ENCODE results near the gene HDAC6.

The HDAC6 gene

GRCh38 chrX:48801280-48802088 is at the start of gene HDAC6:
Gene HDAC6, plus strand, starts transcription at chrX:48802067. Its CDS starts 626 bp downstream, at chrX:48802693.
- DNase-seq, result peak; percentile 95

DNA sequence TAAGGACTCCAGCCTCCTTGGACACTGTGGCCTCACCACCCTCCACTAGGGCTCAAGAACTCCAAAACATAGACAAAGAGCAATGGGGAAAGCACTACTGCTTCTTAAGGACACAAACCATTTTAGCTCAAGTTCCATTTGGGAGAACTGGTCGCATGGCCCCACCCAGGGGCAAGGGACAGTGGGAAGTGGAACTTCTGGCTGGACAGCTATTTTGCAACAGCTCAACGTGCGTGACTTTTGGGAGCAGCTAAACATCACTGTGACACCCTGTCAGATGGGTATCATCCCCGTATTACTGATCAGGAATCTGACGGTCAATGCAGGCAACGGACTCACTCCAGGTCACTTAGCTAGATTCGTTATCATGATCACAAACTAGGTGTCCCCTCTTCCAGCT is 49.4 kb upstream of the HDAC6 start:
- no peak for DNase-seq

- DNase-seq, result no peak
These were observed 48.1 kb upstream of the HDAC6 start for GRCh38 chrX:48753708-48754228.

DNA sequence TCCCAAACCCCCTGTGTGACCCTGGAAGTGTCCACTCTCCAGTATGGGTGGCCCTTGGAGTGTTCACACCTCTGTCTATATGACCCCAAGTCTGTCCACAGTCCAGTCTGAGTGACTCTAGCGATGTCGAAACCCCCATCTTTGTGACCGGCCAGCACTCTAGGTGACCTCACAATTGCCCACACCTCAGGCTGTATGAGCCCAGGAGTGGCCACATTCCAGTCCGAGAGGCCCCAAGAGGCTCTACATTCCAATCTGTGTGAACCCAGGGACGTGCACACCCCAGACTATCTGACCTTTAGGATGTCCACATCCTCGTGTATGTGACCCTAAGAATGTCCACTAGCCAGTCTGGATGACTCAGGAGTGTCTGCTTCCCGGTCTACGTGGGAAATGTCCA is 47.6 kb upstream of the HDAC6 start:
- no peak for DNase-seq

- no peak for DNase-seq
These were observed 40.0 kb upstream of the HDAC6 start, which contains the start of gene GLOD5 for GRCh38 chrX:48761674-48762471. Gene GLOD5, plus strand, starts transcription at chrX:48761747. Its CDS starts 44 bp downstream, at chrX:48761791.

- DNase-seq, result no peak
These were observed 32.6 kb upstream of the HDAC6 start for GRCh38 chrX:48769230-48769629.

DNA sequence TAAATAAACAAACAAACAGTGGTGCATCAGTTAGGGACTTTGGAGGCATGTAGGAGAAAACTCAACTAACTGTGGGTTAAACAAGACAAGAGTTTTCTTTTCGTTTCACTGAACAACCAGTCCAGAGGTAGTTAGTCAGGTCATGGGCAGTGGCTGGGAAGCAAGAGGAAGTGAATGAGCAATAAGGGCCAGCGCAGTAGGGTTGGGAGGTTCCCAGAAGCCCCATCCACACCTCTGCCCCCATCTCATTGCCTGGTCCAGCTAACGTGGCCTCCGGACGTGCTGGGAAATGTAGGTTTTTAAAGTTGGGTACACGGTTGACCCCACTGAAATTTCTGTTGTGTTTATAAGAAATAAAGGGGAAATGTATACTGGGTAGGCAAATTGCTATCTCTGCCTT is 31.6 kb upstream of the HDAC6 start:
- no peak for DNase-seq

GRCh38 chrX:48772602-48773001 is 29.3 kb upstream of the HDAC6 start:
- DNase-seq, result no peak

- no peak for DNase-seq
These were observed 24.9 kb upstream of the HDAC6 start for GRCh38 chrX:48776818-48777439.

- no peak for DNase-seq
These were observed 22.5 kb upstream of the HDAC6 start for GRCh38 chrX:48779399-48779798.

DNA sequence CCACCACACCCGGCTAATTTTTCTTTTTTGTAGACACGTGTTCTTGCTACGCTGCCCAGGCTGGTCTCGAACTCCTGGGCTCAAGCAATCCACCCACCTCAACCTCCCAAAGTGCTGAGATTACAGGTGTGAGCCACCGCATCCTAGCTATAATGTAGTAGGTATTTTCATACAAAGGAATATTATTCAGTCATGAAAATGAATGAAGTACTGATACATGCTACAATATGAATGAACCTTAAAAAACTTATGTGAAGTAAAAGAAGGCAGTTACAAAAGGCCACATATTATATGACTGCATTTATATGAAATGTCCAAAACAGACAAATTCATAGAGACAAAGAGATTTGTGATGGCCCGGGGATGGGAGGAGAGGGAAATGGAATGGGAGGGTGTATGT is 20.2 kb upstream of the HDAC6 start:
- no peak for DNase-seq

GRCh38 chrX:48782216-48782615 is 19.7 kb upstream of the HDAC6 start:
- DNase-seq, result no peak

- no peak for DNase-seq
These were observed 19.1 kb upstream of the HDAC6 start for GRCh38 chrX:48782795-48783194.

GRCh38 chrX:48784726-48785125 is 17.1 kb upstream of the HDAC6 start:
- no peak for DNase-seq

DNA sequence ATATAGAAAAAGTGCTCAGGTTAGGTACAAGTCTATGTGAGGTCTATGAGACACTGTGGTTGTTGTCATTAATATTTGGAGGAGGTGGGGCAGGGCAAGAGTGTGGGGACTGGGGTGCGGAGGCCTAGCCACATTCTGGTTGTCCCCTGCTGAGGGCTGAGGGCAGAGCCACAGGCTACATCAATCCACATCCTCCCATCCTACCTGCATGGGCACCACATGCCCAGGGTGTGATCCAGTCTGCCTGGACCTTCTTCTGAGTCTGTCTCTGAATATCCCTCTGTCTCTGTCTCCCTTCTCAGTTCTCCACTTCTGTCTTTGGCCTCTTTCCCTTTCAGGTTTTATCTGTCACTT is 16.7 kb upstream of the HDAC6 start:
- DNase-seq, result no peak

GRCh38 chrX:48785540-48786214 is 16.2 kb upstream of the HDAC6 start:
- no peak for DNase-seq

DNA sequence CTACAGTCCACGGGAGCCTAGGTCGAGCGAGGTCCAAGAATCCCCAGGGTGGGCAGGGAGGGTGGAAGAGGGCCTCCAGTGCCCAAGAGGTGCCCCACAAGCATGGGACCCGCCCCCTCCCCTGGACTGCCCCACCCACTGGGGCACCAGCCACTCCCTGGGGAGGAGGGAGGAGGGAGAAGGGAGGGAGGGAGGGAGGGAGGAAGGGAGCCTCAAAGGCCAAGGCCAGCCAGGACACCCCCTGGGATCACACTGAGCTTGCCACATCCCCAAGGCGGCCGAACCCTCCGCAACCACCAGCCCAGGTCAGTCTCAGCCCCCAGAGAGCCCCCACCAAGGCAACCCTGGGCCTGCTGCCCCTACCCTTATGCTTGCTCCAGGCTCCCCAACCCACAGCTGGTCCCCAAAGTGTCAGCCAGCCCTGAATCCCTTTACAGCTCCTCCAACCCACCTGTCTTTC is 15.5 kb upstream of the HDAC6 start, which contains the start of gene GATA1:
TSS of gene GATA1 (plus strand) at position 250 of the 460 bp plus-strand sequence. CDS start 4,520 bp downstream, outside the sequence.
- no peak for DNase-seq

DNA sequence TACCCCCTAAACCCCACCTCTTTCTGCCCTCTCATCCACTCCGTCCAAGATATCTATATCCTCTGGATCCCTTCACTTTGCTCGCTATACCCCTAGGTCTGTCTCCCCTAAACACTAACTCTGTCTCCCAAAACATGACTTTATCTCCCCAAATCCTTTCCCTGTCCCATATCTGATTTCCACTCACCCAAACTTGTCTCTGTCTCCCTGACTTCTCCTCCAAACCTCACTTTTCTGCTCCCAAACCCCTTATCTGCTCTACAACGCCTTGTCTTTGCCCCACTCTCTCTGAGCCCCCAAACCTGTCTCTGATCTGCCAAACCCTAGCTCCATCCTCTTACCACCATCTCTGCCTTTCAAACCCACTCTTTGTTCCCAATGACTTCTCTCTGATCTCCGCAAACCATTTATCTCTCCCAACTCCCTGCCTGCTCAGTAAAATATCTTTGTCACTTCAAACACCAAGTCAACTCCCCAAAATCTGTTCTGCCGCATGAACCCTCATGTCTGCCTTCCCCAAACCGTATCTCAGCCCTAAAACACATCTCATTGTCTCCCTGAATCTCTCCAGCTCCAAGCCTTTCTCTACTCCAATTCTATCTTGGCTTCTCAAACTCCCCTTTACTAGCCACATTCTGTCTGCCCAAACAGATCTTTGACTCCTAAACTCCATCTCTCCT is 14.9 kb upstream of the HDAC6 start:
- no peak for DNase-seq

DNA sequence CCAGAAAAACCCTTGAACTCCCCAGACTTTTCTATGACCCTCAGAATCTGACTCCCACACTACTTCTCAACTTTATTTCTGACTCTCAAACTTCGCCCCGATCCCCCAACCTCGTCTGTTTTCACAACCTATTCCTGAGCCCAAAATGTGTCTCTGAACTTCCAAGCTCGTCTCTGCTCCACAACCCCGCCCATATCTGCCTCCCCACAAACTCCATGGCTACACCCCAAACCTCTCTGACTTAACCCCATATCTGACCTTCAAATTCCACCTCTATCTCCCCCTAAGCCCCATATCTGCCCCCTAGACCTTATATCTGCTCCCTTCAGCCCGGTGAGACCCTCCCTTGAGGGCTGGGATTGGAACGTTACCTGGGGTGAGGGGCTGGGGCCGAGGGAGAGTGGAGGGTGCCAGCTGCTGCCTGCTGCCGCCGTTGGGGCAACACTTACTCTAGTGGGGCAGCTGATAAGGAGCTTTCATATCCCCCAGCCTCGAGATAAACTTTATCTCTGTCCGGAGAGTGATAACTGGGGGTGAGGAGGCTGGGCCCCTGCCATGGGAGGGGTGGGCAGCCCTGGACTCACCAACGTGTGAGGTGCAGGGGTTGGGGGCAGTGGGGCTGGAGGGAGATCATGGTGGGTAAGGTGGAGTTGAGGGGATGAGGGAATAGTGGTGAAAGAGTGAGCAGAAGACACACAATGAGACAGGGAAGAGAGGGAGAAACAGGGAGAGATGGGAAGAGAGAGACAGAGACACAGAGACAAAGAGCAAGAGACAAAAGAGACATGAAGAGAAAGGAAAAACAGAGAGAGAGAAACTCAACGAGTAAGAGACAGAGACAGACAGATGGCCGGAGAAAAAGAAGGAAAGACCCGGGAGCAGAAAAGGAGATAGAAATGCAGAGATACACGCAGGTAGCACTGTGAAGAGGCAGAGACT is 14.1 kb upstream of the HDAC6 start:
- DNase-seq, result no peak

GRCh38 chrX:48789366-48790220 is 12.3 kb upstream of the HDAC6 start:
- no peak for DNase-seq
